Measurements from ENCODE around the gene TAPBP. TPM values are rescaled to one million over a fixed set of nuclear protein-coding genes. Genes with fewer than 3 reads are reported as not detected.

The TAPBP gene
- total and polyA plus RNA-seq, 9 of the 15 experiments (the other 6 are each of a cell fraction or from before 2014, with no cell fraction given) = 5.6 to 74.0 (median 22.3) TPM

GRCh38 chr6:33344701-33345697 is 31.1 kb upstream of the TAPBP start (continued):
- TF ChIP-seq TRIM25 (IDR thresholded peaks at IDR 0.05; ENCODE audit: borderline replicate concordance) (no peak), POLR2B (IDR thresholded peaks at IDR 0.05; ENCODE audit: low read depth, partially characterized antibody) (no peak), ARID3A (IDR thresholded peaks at IDR 0.05; ENCODE audit: borderline replicate concordance, low read depth, low read length) (no peak), ZBTB40 (IDR thresholded peaks at IDR 0.05) (no peak; the same call in 1 of the 2 replicates), ZBTB40 (CRISPR knock-in tag; IDR thresholded peaks at IDR 0.05) (no peak), TAF15 (IDR thresholded peaks at IDR 0.05; ENCODE audit: low read depth, low read length) (no peak), GTF2A2 (tag; IDR thresholded peaks at IDR 0.05) (no peak), ZNF24 (IDR thresholded peaks at IDR 0.05) (no peak), ETV6 (IDR thresholded peaks at IDR 0.05; ENCODE audit: borderline replicate concordance in 1 of 2, low read depth in 2 of 2, low read length in 1 of 2) (no peak), ETV6 (CRISPR knock-in tag; IDR thresholded peaks at IDR 0.05; ENCODE audit: borderline replicate concordance) (no peak), FOXJ2 (tag; IDR thresholded peaks at IDR 0.05) (no peak), MED1 (CRISPR knock-in tag; IDR thresholded peaks at IDR 0.05; ENCODE audit: borderline replicate concordance) (no peak)

All from K562 (cell line).